ENCODE measurements around the gene GPR180.
"Not testable (repeated sequence)": the region's sequence is repeated elsewhere in the genome, so short reads cannot be mapped to it uniquely, and the experiment has no call there.

Gene GPR180

GRCh38 chr13:94610475-94610874 lies 8.8 kb downstream of the GPR180 start:
- Mint-ChIP-seq H3K4me3 (no peak overlapping the region), H3K36me3 (ENCODE audit: low read depth) (peaks cover 41% of the 10 kb centered on the region), H3K9me3 (no peaks in the 10 kb centered on the region), H3K27me3 (ENCODE audit: low read depth) (no peaks in the 10 kb centered on the region), H3K4me1 (ENCODE audit: low read depth) (peaks cover 22% of the 10 kb centered on the region), H3K27ac (no peak overlapping the region)

GRCh38 chr13:94612050-94612449 lies 10.4 kb downstream of the GPR180 start:
- Mint-ChIP-seq H3K9me3 (no peaks in the 10 kb centered on the region), H3K36me3 (ENCODE audit: low read depth) (peaks cover 31% of the 10 kb centered on the region), H3K4me1 (ENCODE audit: low read depth) (peaks cover 23% of the 10 kb centered on the region), H3K4me3 (no peak overlapping the region), H3K27me3 (ENCODE audit: low read depth) (no peaks in the 10 kb centered on the region), H3K27ac (no peak overlapping the region)

- Mint-ChIP-seq H3K36me3 (ENCODE audit: low read depth) (peaks cover 25% of the 10 kb centered on the region), H3K27ac (no peak overlapping the region), H3K4me1 (ENCODE audit: low read depth) (peaks cover 18% of the 10 kb centered on the region), H3K9me3 (no peaks in the 10 kb centered on the region), H3K4me3 (no peak overlapping the region), H3K27me3 (ENCODE audit: low read depth) (no peaks in the 10 kb centered on the region)
These were observed 11.4 kb downstream of the GPR180 start for GRCh38 chr13:94613051-94613450.

- H3K4me3 Mint-ChIP-seq: no peak overlapping the region
- H3K27ac Mint-ChIP-seq: no peak overlapping the region
- no peaks in the 10 kb centered on the region for H3K9me3 Mint-ChIP-seq
- peaks cover 16% of the 10 kb centered on the region for H3K36me3 Mint-ChIP-seq (ENCODE audit: low read depth)
- H3K4me1 Mint-ChIP-seq (ENCODE audit: low read depth): peaks cover 13% of the 10 kb centered on the region
- H3K27me3 Mint-ChIP-seq (ENCODE audit: low read depth): no peaks in the 10 kb centered on the region
These were observed 15.8 kb downstream of the GPR180 start for GRCh38 chr13:94617389-94618000.

- Mint-ChIP-seq H3K27me3 (ENCODE audit: low read depth) (no peaks in the 10 kb centered on the region), H3K4me3 (no peak overlapping the region), H3K9me3 (no peaks in the 10 kb centered on the region), H3K27ac (no peak overlapping the region), H3K4me1 (ENCODE audit: low read depth) (peaks cover 13% of the 10 kb centered on the region), H3K36me3 (ENCODE audit: low read depth) (peaks cover 15% of the 10 kb centered on the region)
These were observed 18.7 kb downstream of the GPR180 start for GRCh38 chr13:94620286-94620896.

GRCh38 chr13:94622344-94622743 lies 20.7 kb downstream of the GPR180 start:
- H3K36me3 Mint-ChIP-seq (ENCODE audit: low read depth): peaks cover 12% of the 10 kb centered on the region
- no peaks in the 10 kb centered on the region for H3K9me3 Mint-ChIP-seq
- no peaks in the 10 kb centered on the region for H3K27me3 Mint-ChIP-seq (ENCODE audit: low read depth)
- H3K27ac Mint-ChIP-seq: no peak overlapping the region
- no peak overlapping the region for H3K4me3 Mint-ChIP-seq
- peaks cover 3% of the 10 kb centered on the region for H3K4me1 Mint-ChIP-seq (ENCODE audit: low read depth)

GRCh38 chr13:94623316-94623715 lies 21.7 kb downstream of the GPR180 start:
- no peak overlapping the region for H3K27ac Mint-ChIP-seq
- H3K36me3 Mint-ChIP-seq (ENCODE audit: low read depth): peaks cover 16% of the 10 kb centered on the region
- H3K27me3 Mint-ChIP-seq (ENCODE audit: low read depth): no peaks in the 10 kb centered on the region
- no peak overlapping the region for H3K4me3 Mint-ChIP-seq
- H3K9me3 Mint-ChIP-seq: no peaks in the 10 kb centered on the region
- peaks cover 2% of the 10 kb centered on the region for H3K4me1 Mint-ChIP-seq (ENCODE audit: low read depth)

- peaks cover 17% of the 10 kb centered on the region for H3K36me3 Mint-ChIP-seq (ENCODE audit: low read depth)
- no peak overlapping the region for H3K27ac Mint-ChIP-seq
- no peaks in the 10 kb centered on the region for H3K4me1 Mint-ChIP-seq (ENCODE audit: low read depth)
- no peak overlapping the region for H3K4me3 Mint-ChIP-seq
- no peaks in the 10 kb centered on the region for H3K27me3 Mint-ChIP-seq (ENCODE audit: low read depth)
- H3K9me3 Mint-ChIP-seq: no peaks in the 10 kb centered on the region
These were observed 29.2 kb downstream of the GPR180 start for GRCh38 chr13:94630858-94631257.

GRCh38 chr13:94632226-94632980 lies 30.7 kb downstream of the GPR180 start:
- Mint-ChIP-seq H3K4me1 (ENCODE audit: low read depth) (peaks cover 4% of the 10 kb centered on the region), H3K9me3 (no peaks in the 10 kb centered on the region), H3K27ac (no peak overlapping the region), H3K4me3 (no peak overlapping the region), H3K27me3 (ENCODE audit: low read depth) (no peaks in the 10 kb centered on the region), H3K36me3 (ENCODE audit: low read depth) (peaks cover 17% of the 10 kb centered on the region)

- not testable (repeated sequence) for H3K4me1 Mint-ChIP-seq (ENCODE audit: low read depth); H3K4me3 Mint-ChIP-seq; H3K9me3 Mint-ChIP-seq; H3K27me3 Mint-ChIP-seq (ENCODE audit: low read depth); H3K27ac Mint-ChIP-seq; H3K36me3 Mint-ChIP-seq (ENCODE audit: low read depth)
These were observed 34.4 kb downstream of the GPR180 start for GRCh38 chr13:94636096-94636495.

GRCh38 chr13:94636942-94637578 lies 35.4 kb downstream of the GPR180 start:
- Mint-ChIP-seq H3K9me3 (peaks cover 7% of the 10 kb centered on the region), H3K4me3 (no peak overlapping the region), H3K27ac (no peak overlapping the region), H3K27me3 (ENCODE audit: low read depth) (no peaks in the 10 kb centered on the region), H3K36me3 (ENCODE audit: low read depth) (peaks cover 2% of the 10 kb centered on the region), H3K4me1 (ENCODE audit: low read depth) (peaks cover 4% of the 10 kb centered on the region)

GRCh38 chr13:94637677-94638076 lies 36.0 kb downstream of the GPR180 start:
- H3K4me3 Mint-ChIP-seq; H3K4me1 Mint-ChIP-seq (ENCODE audit: low read depth); H3K27me3 Mint-ChIP-seq (ENCODE audit: low read depth); H3K27ac Mint-ChIP-seq; H3K36me3 Mint-ChIP-seq (ENCODE audit: low read depth); H3K9me3 Mint-ChIP-seq: not testable (repeated sequence)

- Mint-ChIP-seq H3K36me3 (ENCODE audit: low read depth) (peaks cover 2% of the 10 kb centered on the region), H3K27ac (no peak overlapping the region), H3K4me3 (no peak overlapping the region), H3K9me3 (peaks cover 7% of the 10 kb centered on the region), H3K27me3 (ENCODE audit: low read depth) (peaks cover 8% of the 10 kb centered on the region), H3K4me1 (ENCODE audit: low read depth) (peaks cover 4% of the 10 kb centered on the region)
These were observed 39.1 kb downstream of the GPR180 start for GRCh38 chr13:94640721-94641120.

GRCh38 chr13:94641409-94641941 lies 39.8 kb downstream of the GPR180 start:
- H3K4me1 Mint-ChIP-seq (ENCODE audit: low read depth): no peaks in the 10 kb centered on the region
- peaks cover 8% of the 10 kb centered on the region for H3K27me3 Mint-ChIP-seq (ENCODE audit: low read depth)
- H3K36me3 Mint-ChIP-seq (ENCODE audit: low read depth): no peaks in the 10 kb centered on the region
- H3K9me3 Mint-ChIP-seq: peaks cover 7% of the 10 kb centered on the region
- no peak overlapping the region for H3K4me3 Mint-ChIP-seq
- no peak overlapping the region for H3K27ac Mint-ChIP-seq
